HEK293 (cell line): ENCODE data around the gene ITPR2.

Source experiments
- CTCF ChIA-PET: fragments of 350-600 bp; formaldehyde crosslinking; extraction: SDS; loops from one replicate; lab custom pipeline; 2021; ENCODE audit warnings: antibody characterized with exemption; lab: Yijun Ruan, JAX
- POLR2A ChIA-PET: fragments of 300-600 bp; formaldehyde crosslinking; extraction: SDS; loops from one replicate; lab custom pipeline; 2020; ENCODE audit warnings: antibody characterized with exemption, inconsistent platforms; lab: Yijun Ruan, JAX
- H3K27ac ChIP-seq: fragments of 200-500 bp; sonication (Bioruptor generic); 2 replicates; pipeline ENCODE4 v1.5.1; 2014; ENCODE audit warnings: low read depth, low read length, control low read depth, inconsistent platforms; ENCODE audit errors: extremely low read depth
- H3K36me3 ChIP-seq, 2 experiments: fragments of 200-500 bp in 1 of 2; sonication (Bioruptor generic) in 1 of 2; 1 replicate in 1 of 2; 2 replicates in 1 of 2; pipeline ENCODE4 v1.5.1; 2014 to 2017; ENCODE audit warnings: inconsistent platforms in 2 of 2, low read length in 2 of 2; ENCODE audit not compliant: control insufficient read depth in 2 of 2, insufficient read depth in 1 of 2
- H3K4me1 ChIP-seq: fragments of 200-500 bp; sonication (Bioruptor generic); 2 replicates; pipeline ENCODE4 v1.5.1; 2014; ENCODE audit warnings: mild to moderate bottlenecking, low read length, inconsistent platforms; ENCODE audit not compliant: control insufficient read depth, insufficient read depth
- H3K4me3 ChIP-seq: 2 replicates; pipeline ENCODE4 v1.5.1; 2011; ENCODE audit warnings: low read depth, mild to moderate bottlenecking, control low read depth, low read length, moderate library complexity
- H3K9me3 ChIP-seq: fragments of 200-500 bp; sonication (Bioruptor generic); 2 replicates; pipeline ENCODE4 v1.5.1; 2014; ENCODE audit warnings: low read depth, low read length, inconsistent platforms; ENCODE audit not compliant: control insufficient read depth, insufficient read depth
- KLF10 ChIP-seq: fragments of 450-650 bp; IDR thresholded peaks from 2 replicates; pipeline ENCODE4 v1.5.1; 2018; ENCODE audit warnings: missing biosample characterization, mild to moderate bottlenecking, missing genetic modification characterization
- KLF7 ChIP-seq: fragments of 450-650 bp; formaldehyde crosslinking; IDR thresholded peaks from 2 replicates; pipeline ENCODE4 v1.5.1; 2016; ENCODE audit warnings: missing biosample characterization, missing genetic modification characterization, borderline replicate concordance
- PRDM2 ChIP-seq: fragments of 450-650 bp; formaldehyde crosslinking; IDR thresholded peaks from 2 replicates; pipeline ENCODE4 v1.5.1; 2016; ENCODE audit warnings: missing biosample characterization, missing genetic modification characterization, borderline replicate concordance
- REPIN1 ChIP-seq: fragments of 450-650 bp; formaldehyde crosslinking; IDR thresholded peaks from 2 replicates; pipeline ENCODE4 v1.5.1; 2017; ENCODE audit warnings: missing biosample characterization, missing genetic modification characterization, low read depth
- REST ChIP-seq: fragments of 450-650 bp; formaldehyde crosslinking; IDR thresholded peaks from 2 replicates; pipeline ENCODE4 v1.5.1; 2016; ENCODE audit warnings: missing biosample characterization, missing genetic modification characterization
- SP3 ChIP-seq: fragments of 450-650 bp; formaldehyde crosslinking; IDR thresholded peaks from 2 replicates; pipeline ENCODE4 v1.5.1; 2016; ENCODE audit warnings: missing biosample characterization, missing genetic modification characterization
- ZEB2 ChIP-seq: fragments of 450-650 bp; formaldehyde crosslinking; IDR thresholded peaks from 2 replicates; pipeline ENCODE4 v1.5.1; 2016; ENCODE audit warnings: missing biosample characterization, missing genetic modification characterization
- ZNF155 ChIP-seq: fragments of 450-650 bp; formaldehyde crosslinking; IDR thresholded peaks from 2 replicates; pipeline ENCODE4 v1.5.1; 2016; ENCODE audit warnings: missing biosample characterization, missing genetic modification characterization
- ZNF157 ChIP-seq: fragments of 450-650 bp; formaldehyde crosslinking; IDR thresholded peaks from 2 replicates; pipeline ENCODE4 v1.5.1; 2016; ENCODE audit warnings: missing biosample characterization, missing genetic modification characterization
- ZNF214 ChIP-seq: fragments of 450-650 bp; formaldehyde crosslinking; IDR thresholded peaks from 2 replicates; pipeline ENCODE4 v1.5.1; 2017; ENCODE audit warnings: missing biosample characterization, mild to moderate bottlenecking, missing genetic modification characterization, borderline replicate concordance
- ZNF23 ChIP-seq: fragments of 450-650 bp; formaldehyde crosslinking; IDR thresholded peaks from 2 replicates; pipeline ENCODE4 v1.5.1; 2016; ENCODE audit warnings: missing biosample characterization, missing genetic modification characterization, borderline replicate concordance
- ZNF548 ChIP-seq: fragments of 450-650 bp; formaldehyde crosslinking; IDR thresholded peaks from 2 replicates; pipeline ENCODE4 v1.5.1; 2016; ENCODE audit warnings: missing biosample characterization, missing genetic modification characterization
- ZNF600 ChIP-seq: fragments of 450-650 bp; formaldehyde crosslinking; IDR thresholded peaks from 2 replicates; pipeline ENCODE4 v1.5.1; 2016; ENCODE audit warnings: missing biosample characterization, missing genetic modification characterization
- ZNF621 ChIP-seq: fragments of 450-650 bp; formaldehyde crosslinking; IDR thresholded peaks from 2 replicates; pipeline ENCODE4 v1.5.1; 2017; ENCODE audit warnings: missing biosample characterization, missing genetic modification characterization
- TF ChIP-seq, protein P1 (sequence below): fragments of 450-650 bp; formaldehyde crosslinking; conservative IDR thresholded peaks from 2 replicates; pipeline ENCODE4 v1.5.1; 2016; ENCODE audit warnings: low read depth, missing biosample characterization, missing genetic modification characterization
- TF ChIP-seq, protein P2 (sequence below): fragments of 450-650 bp; formaldehyde crosslinking; IDR thresholded peaks from 2 replicates; pipeline ENCODE4 v1.5.1; 2017; ENCODE audit warnings: missing biosample characterization, missing genetic modification characterization

The ITPR2 gene

DNA sequence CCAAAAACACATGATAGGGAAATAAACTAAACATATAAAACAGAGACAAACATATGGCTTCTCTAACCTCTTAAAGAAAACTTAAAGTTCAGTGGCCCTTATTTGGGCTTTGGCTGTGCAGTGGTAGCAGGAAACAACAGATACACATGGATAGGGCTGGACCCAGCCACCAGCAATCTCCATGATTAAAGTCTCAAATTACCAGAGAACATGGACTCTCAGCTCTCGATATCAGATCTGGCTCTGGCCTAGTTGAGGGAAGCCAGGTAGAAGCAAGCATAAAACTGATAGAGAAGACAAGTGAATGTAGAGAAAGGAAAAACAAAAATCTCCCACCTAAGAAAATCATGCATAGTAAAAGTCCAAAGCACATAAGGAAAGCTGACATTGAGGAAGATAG, 164.8 kb downstream of the ITPR2 start:
- H3K4me3 ChIP-seq, result no peak overlapping the region
- no peaks in the 10 kb centered on the region for H3K36me3 ChIP-seq
- ChIA-PET CTCF (interaction anchor here (0.6 kb wide), 1 partner anchor 29 kb away, joined by 3 read pairs; no protein-coding TSS in a partner anchor), POLR2A (no interaction called here)
- H3K27ac ChIP-seq, result no peak overlapping the region
- TF ChIP-seq PRDM2 (tag by site-specific recombination) (no peak), ZNF548 (no peak), ZNF157 (tag by site-specific recombination) (no peak), REST (tag by site-specific recombination) (no peak), ZNF600 (tag by site-specific recombination) (no peak), ZNF621 (no peak), KLF7 (no peak), SP3 (tag by site-specific recombination) (no peak), ZNF23 (no peak), ZNF214 (tag by site-specific recombination) (no peak), REPIN1 (tag by site-specific recombination) (no peak), ZEB2 (no peak), KLF10 (tag by site-specific recombination) (no peak), ZNF155 (tag by site-specific recombination) (no peak)
- TF ChIP-seq, protein P1, sequence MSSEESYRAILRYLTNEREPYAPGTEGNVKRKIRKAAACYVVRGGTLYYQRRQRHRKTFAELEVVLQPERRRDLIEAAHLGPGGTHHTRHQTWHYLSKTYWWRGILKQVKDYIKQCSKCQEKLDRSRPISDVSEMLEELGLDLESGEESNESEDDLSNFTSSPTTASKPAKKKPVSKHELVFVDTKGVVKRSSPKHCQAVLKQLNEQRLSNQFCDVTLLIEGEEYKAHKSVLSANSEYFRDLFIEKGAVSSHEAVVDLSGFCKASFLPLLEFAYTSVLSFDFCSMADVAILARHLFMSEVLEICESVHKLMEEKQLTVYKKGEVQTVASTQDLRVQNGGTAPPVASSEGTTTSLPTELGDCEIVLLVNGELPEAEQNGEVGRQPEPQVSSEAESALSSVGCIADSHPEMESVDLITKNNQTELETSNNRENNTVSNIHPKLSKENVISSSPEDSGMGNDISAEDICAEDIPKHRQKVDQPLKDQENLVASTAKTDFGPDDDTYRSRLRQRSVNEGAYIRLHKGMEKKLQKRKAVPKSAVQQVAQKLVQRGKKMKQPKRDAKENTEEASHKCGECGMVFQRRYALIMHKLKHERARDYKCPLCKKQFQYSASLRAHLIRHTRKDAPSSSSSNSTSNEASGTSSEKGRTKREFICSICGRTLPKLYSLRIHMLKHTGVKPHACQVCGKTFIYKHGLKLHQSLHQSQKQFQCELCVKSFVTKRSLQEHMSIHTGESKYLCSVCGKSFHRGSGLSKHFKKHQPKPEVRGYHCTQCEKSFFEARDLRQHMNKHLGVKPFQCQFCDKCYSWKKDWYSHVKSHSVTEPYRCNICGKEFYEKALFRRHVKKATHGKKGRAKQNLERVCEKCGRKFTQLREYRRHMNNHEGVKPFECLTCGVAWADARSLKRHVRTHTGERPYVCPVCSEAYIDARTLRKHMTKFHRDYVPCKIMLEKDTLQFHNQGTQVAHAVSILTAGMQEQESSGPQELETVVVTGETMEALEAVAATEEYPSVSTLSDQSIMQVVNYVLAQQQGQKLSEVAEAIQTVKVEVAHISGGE, result no peak
- TF ChIP-seq, protein P2, sequence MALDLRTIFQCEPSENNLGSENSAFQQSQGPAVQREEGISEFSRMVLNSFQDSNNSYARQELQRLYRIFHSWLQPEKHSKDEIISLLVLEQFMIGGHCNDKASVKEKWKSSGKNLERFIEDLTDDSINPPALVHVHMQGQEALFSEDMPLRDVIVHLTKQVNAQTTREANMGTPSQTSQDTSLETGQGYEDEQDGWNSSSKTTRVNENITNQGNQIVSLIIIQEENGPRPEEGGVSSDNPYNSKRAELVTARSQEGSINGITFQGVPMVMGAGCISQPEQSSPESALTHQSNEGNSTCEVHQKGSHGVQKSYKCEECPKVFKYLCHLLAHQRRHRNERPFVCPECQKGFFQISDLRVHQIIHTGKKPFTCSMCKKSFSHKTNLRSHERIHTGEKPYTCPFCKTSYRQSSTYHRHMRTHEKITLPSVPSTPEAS (tag by site-specific recombination), result no peak
- H3K4me1 ChIP-seq, result no peaks in the 10 kb centered on the region
- H3K9me3 ChIP-seq, result no peaks in the 10 kb centered on the region
